Measurements from ENCODE around the gene RTP3.

DNA sequence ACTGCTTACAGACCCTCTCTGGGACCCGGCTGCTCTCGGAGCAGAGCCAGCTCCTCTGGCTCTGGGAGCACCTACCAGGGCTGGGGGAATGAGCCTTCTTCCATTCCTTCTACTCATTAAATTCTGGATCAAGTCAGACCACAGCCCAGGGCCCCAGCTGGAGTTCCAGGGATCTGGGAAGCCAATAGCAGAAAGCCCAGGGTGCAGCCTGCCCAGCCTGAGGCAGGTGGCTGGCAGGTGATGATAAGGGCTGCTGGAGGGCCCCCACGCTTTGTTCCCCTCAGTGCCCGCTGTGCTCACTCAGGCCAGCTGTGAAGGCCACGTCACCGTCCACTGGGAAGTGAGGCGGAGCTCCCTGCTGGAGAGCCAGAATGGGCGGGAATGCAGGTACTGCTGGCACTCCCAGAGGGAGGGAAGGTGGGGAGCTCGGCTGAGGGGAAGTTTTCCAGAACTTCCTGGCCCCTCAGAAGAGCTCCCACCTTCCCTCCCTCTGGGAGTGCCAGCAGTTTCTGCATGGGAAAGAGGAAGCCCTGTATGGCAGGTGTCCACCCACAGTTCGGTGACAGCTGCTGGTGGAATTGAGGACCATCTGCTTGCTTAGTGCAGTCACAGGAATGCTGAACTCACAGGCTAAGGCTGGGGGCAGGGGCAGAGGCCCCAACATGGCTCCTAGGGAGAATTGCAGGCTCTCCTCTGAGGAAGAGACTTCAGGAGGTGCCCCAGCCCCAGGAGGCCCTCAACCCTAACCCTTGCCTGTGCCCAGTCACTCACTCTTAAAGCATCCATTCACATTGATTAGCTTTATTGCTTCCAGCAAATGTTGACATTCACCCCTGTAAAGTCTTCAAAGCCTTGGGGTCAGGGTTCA is 12.6 kb upstream of the RTP3 start:
- TF ChIP-seq, protein P1, sequence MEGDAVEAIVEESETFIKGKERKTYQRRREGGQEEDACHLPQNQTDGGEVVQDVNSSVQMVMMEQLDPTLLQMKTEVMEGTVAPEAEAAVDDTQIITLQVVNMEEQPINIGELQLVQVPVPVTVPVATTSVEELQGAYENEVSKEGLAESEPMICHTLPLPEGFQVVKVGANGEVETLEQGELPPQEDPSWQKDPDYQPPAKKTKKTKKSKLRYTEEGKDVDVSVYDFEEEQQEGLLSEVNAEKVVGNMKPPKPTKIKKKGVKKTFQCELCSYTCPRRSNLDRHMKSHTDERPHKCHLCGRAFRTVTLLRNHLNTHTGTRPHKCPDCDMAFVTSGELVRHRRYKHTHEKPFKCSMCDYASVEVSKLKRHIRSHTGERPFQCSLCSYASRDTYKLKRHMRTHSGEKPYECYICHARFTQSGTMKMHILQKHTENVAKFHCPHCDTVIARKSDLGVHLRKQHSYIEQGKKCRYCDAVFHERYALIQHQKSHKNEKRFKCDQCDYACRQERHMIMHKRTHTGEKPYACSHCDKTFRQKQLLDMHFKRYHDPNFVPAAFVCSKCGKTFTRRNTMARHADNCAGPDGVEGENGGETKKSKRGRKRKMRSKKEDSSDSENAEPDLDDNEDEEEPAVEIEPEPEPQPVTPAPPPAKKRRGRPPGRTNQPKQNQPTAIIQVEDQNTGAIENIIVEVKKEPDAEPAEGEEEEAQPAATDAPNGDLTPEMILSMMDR (IDR thresholded peaks at IDR 0.05): no peak
- no peak for TF ChIP-seq POLR2A (IDR thresholded peaks at IDR 0.05)

Measured in gastroesophageal sphincter (tissue), 3 donors.